Sigmoid colon (tissue), 4 donors: ENCODE data around the gene GP2.

Source experiments
- POLR2A ChIP-seq, 2 donors: fragments of 450-650 bp; IDR thresholded peaks; one replicate each; pipeline ENCODE4 v1.6.1; 2016; ENCODE audit warnings: antibody characterized with exemption in 2 of 2, mild to moderate bottlenecking in 2 of 2, moderate library complexity in 2 of 2
- POLR2AphosphoS5 ChIP-seq, 4 donors: sonication (generic); formaldehyde crosslinking; IDR thresholded peaks; one replicate each; pipeline ENCODE4 v1.6.1; 2017; ENCODE audit warnings: antibody characterized with exemption in 4 of 4

GRCh38 chr16:20363191-20363590, 35.9 kb upstream of the GP2 start:
- no peak for TF ChIP-seq POLR2A (IDR thresholded peaks at IDR 0.05)
- no peak for TF ChIP-seq POLR2AphosphoS5 (IDR thresholded peaks at IDR 0.05)
